Measurements from ENCODE around the gene EFHD2. TPM values are rescaled to one million over a fixed set of nuclear protein-coding genes. Genes with fewer than 3 reads are reported as not detected.
"Not testable (repeated sequence)": the region's sequence is repeated elsewhere in the genome, so short reads cannot be mapped to it uniquely, and the experiment has no call there.

Gene EFHD2
- total RNA-seq, 3 donors from 2014 or later (not counting 1 experiment from before 2014, with no cell fraction given), result 804 to 952 (median 855) TPM

DNA sequence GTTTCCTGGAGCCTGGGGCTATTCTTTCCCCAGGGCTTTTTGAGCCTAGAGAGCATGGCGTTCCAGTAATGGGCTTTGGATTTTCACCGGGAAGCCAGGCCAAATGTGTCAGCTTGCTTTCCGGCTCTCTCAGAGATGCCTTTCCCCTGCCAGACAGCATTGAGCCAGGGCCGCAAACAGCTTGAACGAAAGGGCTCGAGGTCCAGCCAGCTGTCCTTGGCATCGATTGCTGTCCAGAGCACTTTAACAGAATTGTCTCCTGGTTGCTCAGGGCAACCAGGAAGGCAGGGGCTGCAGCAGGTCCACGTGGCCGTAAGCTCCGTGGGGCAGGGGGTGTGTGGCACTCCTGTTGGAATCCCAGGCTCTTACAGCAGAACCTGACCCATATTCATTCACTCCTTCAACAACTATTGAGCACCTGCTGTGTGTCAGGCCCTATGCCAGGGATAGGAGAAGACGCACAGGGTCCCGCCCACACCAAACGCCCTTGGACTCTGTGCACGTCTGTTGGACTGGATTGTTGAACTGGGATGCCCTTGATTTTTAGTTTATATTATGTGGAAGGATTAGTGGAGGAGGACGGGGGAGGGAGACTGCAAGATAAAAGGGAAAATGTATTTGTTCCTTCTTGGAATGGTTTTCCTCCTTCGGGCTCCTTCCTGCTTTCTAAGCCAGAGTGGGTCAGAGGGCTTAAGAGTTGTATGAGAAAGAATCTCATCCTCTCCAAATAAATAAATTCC lies 38.7 kb upstream of the EFHD2 start:
- H3K4me3 ChIP-seq (ENCODE audit: low read length), result no peak overlapping the region
- peaks cover 9 to 28% of the 10 kb centered on the region in 2 donors for H3K4me1 Mint-ChIP-seq
- no peaks in the 10 kb centered on the region for H3K27me3 ChIP-seq (ENCODE audit: control insufficient read depth, insufficient read depth, low read length)
- H3K9me3 ChIP-seq (ENCODE audit: control insufficient read depth, insufficient read depth, low read length), result no peaks in the 10 kb centered on the region
- intact Hi-C loops (cut with micrococcal nuclease), result no loop called here
- H3K4me3 Mint-ChIP-seq, result no peak overlapping the region
- H3K27me3 Mint-ChIP-seq (ENCODE audit: low read depth in 2 of 2), result no peaks in the 10 kb centered on the region
- no peaks in the 10 kb centered on the region for H3K9me3 Mint-ChIP-seq
- DNase-seq, result no peak
- H3K4me1 ChIP-seq (ENCODE audit: control insufficient read depth, insufficient read depth, low read length), result peaks cover 2% of the 10 kb centered on the region
- no peak overlapping the region for H3K27ac Mint-ChIP-seq
- TF ChIP-seq, protein P1, sequence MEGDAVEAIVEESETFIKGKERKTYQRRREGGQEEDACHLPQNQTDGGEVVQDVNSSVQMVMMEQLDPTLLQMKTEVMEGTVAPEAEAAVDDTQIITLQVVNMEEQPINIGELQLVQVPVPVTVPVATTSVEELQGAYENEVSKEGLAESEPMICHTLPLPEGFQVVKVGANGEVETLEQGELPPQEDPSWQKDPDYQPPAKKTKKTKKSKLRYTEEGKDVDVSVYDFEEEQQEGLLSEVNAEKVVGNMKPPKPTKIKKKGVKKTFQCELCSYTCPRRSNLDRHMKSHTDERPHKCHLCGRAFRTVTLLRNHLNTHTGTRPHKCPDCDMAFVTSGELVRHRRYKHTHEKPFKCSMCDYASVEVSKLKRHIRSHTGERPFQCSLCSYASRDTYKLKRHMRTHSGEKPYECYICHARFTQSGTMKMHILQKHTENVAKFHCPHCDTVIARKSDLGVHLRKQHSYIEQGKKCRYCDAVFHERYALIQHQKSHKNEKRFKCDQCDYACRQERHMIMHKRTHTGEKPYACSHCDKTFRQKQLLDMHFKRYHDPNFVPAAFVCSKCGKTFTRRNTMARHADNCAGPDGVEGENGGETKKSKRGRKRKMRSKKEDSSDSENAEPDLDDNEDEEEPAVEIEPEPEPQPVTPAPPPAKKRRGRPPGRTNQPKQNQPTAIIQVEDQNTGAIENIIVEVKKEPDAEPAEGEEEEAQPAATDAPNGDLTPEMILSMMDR (IDR thresholded peaks at IDR 0.05), result no peak
- H3K27ac ChIP-seq (ENCODE audit: low read length), result no peak overlapping the region
- no peak for ATAC-seq
- 93% methylated on average over 15 of the region's 16 CpGs for WGBS (ENCODE audit: insufficient coverage)
- H3K36me3 ChIP-seq (ENCODE audit: control insufficient read depth, insufficient read depth, low read length), result no peaks in the 10 kb centered on the region
- no peaks in the 10 kb centered on the region for H3K36me3 Mint-ChIP-seq

DNA sequence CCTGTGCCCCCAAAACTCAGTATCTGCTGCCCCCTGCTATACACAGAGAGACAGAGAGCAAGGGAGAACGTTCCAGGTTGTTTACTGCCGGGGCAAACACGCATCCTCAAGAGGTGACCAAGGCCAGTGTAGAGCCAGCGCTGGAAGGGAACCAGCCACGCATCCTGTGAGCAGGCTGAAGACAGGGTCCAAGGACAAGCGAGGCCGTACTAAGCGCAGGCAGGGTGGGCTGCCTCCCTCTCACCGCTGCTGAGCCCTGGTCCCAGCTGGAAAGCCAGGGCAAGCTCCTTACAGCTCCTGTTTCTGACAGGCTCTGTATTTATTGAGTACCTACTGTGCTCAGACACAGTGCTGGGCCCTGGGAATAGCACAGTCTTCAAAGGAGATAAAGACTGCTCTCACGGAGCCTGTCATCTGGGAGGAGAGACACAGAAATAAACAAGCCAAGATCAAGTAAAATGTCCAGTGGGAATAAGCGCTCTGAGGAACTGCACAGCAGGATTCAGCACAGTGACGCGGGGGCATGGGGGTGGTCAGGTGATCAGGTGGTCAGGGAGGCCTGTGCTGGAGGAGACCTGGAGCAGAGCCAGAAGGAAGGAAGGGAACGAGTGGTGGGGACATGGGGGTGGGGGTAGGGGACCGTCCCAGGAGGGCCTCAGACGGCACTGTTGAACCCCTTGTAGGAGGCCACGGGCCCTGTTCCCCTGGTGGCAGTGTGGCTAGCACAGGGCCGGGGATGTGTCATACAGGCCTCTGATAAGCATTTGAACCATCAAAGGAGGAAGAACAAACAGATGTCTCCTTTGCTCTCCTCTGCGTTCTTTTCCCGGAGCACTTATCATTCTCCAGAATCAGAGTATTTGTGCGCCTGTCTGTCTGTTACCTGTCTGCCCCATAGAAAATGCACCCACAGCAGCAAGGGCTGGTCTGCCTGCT lies 37.8 kb upstream of the EFHD2 start:
- H3K9me3 Mint-ChIP-seq, result no peaks in the 10 kb centered on the region
- H3K4me3 ChIP-seq (ENCODE audit: low read length), result no peak overlapping the region
- no peak overlapping the region for H3K27ac Mint-ChIP-seq
- peaks cover 2% of the 10 kb centered on the region for H3K4me1 ChIP-seq (ENCODE audit: control insufficient read depth, insufficient read depth, low read length)
- no peak overlapping the region for H3K4me3 Mint-ChIP-seq
- no peaks in the 10 kb centered on the region for H3K27me3 ChIP-seq (ENCODE audit: control insufficient read depth, insufficient read depth, low read length)
- 82% methylated on average over 21 of the region's 21 CpGs for WGBS (ENCODE audit: insufficient coverage)
- H3K4me1 Mint-ChIP-seq, result peaks cover 9 to 28% of the 10 kb centered on the region in 2 donors
- ATAC-seq, result no peak
- H3K9me3 ChIP-seq (ENCODE audit: control insufficient read depth, insufficient read depth, low read length), result no peaks in the 10 kb centered on the region
- H3K27ac ChIP-seq (ENCODE audit: low read length), result no peak overlapping the region
- H3K36me3 Mint-ChIP-seq, result no peaks in the 10 kb centered on the region
- intact Hi-C loops (cut with micrococcal nuclease), result no loop called here
- TF ChIP-seq, protein P1 (IDR thresholded peaks at IDR 0.05), result no peak
- no peaks in the 10 kb centered on the region for H3K27me3 Mint-ChIP-seq (ENCODE audit: low read depth in 2 of 2)
- no peaks in the 10 kb centered on the region for H3K36me3 ChIP-seq (ENCODE audit: control insufficient read depth, insufficient read depth, low read length)
- no peak for DNase-seq

DNA sequence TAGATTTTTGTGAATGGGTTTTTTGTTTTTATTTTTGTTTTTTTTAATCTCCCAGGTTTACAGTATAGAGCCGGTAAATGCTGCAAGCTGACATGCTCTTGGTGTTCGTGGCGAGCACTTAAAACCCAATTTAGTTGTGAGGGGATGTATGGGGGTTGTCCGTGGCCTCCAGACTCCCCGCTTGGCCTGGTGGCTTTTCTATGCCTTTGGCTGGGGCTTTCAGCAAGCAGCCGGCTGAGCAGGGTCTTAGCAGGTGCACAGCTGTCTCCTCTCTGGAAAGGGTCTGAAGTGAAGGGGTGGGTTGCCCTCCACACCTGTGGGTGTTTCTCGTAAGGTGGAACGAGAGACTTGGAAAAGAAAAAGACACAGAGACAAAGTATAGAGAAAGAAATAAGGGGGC lies 31.0 kb upstream of the EFHD2 start:
- Mint-ChIP-seq H3K9me3 (no peaks in the 10 kb centered on the region), H3K4me3 (no peak overlapping the region), H3K36me3 (no peaks in the 10 kb centered on the region), H3K4me1 (peaks cover 1 to 23% of the 10 kb centered on the region in 2 donors), H3K27ac (no peak overlapping the region), H3K27me3 (ENCODE audit: low read depth in 2 of 2) (no peaks in the 10 kb centered on the region)
- intact Hi-C loops (cut with micrococcal nuclease), result no loop called here
- WGBS (ENCODE audit: insufficient coverage), result 77% methylated on average over 8 of the region's 8 CpGs
- no peak for ATAC-seq
- no peaks in the 10 kb centered on the region for H3K27me3 ChIP-seq (ENCODE audit: control insufficient read depth, insufficient read depth, low read length)
- H3K36me3 ChIP-seq (ENCODE audit: control insufficient read depth, insufficient read depth, low read length), result no peaks in the 10 kb centered on the region
- DNase-seq, result no peak
- no peak overlapping the region for H3K4me3 ChIP-seq (ENCODE audit: low read length)
- H3K27ac ChIP-seq (ENCODE audit: low read length), result no peak overlapping the region
- TF ChIP-seq, protein P1 (IDR thresholded peaks at IDR 0.05), result no peak
- peaks cover 1% of the 10 kb centered on the region for H3K4me1 ChIP-seq (ENCODE audit: control insufficient read depth, insufficient read depth, low read length)
- no peaks in the 10 kb centered on the region for H3K9me3 ChIP-seq (ENCODE audit: control insufficient read depth, insufficient read depth, low read length)

DNA sequence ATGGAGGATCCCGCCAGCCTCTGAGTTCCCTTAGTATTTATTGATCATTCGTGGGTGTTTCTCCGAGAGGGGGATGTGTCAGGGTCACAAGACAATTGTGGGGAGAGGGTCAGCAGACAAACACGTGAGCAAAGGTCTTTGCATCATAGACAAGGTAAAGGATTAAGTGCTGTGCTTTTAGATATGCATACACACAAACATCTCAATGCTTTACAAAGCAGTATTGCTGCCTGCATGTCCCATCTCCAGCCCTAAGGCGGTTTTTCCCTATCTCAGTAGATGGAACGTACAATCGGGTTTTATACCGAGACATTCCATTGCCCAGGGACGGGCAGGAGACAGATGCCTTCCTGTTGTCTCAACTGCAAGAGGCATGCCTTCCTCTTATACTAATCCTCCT lies 30.5 kb upstream of the EFHD2 start:
- DNase-seq; intact Hi-C loops (cut with micrococcal nuclease); H3K27ac Mint-ChIP-seq; H3K9me3 Mint-ChIP-seq; H3K36me3 Mint-ChIP-seq; ATAC-seq; H3K36me3 ChIP-seq (ENCODE audit: control insufficient read depth, insufficient read depth, low read length); H3K27me3 Mint-ChIP-seq (ENCODE audit: low read depth in 2 of 2); H3K9me3 ChIP-seq (ENCODE audit: control insufficient read depth, insufficient read depth, low read length); H3K4me3 ChIP-seq (ENCODE audit: low read length); H3K27ac ChIP-seq (ENCODE audit: low read length); H3K4me1 ChIP-seq (ENCODE audit: control insufficient read depth, insufficient read depth, low read length); H3K27me3 ChIP-seq (ENCODE audit: control insufficient read depth, insufficient read depth, low read length); H3K4me3 Mint-ChIP-seq: not testable (repeated sequence)
- peaks cover 6 to 27% of the 10 kb centered on the region in 2 donors for H3K4me1 Mint-ChIP-seq
- WGBS (ENCODE audit: insufficient coverage), result 69% methylated on average over 5 of the region's 9 CpGs
